Endothelial cell of umbilical vein (primary cell): ENCODE results near the gene METTL1. TPM values are rescaled to one million over a fixed set of nuclear protein-coding genes. Genes with fewer than 3 reads are reported as not detected.

ENCODE experiments used
- BruUV-seq: library from RNA; stranded (reverse); fragments of 400-500 nt; replicated peaks from 2 replicates; lab custom pipeline; 2021; lab: Mats Ljungman, UMichigan
- CTCF ChIA-PET: fragments of 300-600, 350-600 bp; sonication (Branson Sonifier 250); formaldehyde crosslinking; loops from one replicate; lab custom pipeline; 2021; ENCODE audit warnings: antibody characterized with exemption, inconsistent platforms; lab: Charles Lee
- POLR2A ChIA-PET: fragments of 300-600, 350-600 bp; sonication (Branson Sonifier 250); formaldehyde crosslinking; loops from one replicate; lab custom pipeline; 2021; ENCODE audit warnings: antibody characterized with exemption, inconsistent platforms; lab: Charles Lee
- DNase-seq: peaks from one replicate; pipeline ENCODE4 v3.0.0-alpha.2; 2011; ENCODE audit warnings: low read depth, low spot score
- FAIRE-seq: peaks from 2 replicates; lab custom pipeline; 2011; peaks lifted over from hg19 to GRCh38; lab: Jason Lieb, UNC
- H2AFZ ChIP-seq: 2 replicates; pipeline ENCODE4 v1.6.0; 2012; ENCODE audit warnings: low read depth, low read length, control low read depth, inconsistent platforms
- H3K27ac ChIP-seq: 2 replicates; pipeline ENCODE4 v1.5.1; 2011; ENCODE audit warnings: low read depth, mild to moderate bottlenecking, control low read depth, low read length, moderate library complexity; ENCODE audit not compliant: insufficient read depth
- H3K27me3 ChIP-seq, 2 experiments: 2 replicates each; pipeline versions ENCODE4 v1.6.0 to v1.6.1; 2011; ENCODE audit warnings: low read length in 2 of 2, mixed read lengths in 1 of 2; ENCODE audit not compliant: control insufficient read depth in 2 of 2, insufficient read depth in 2 of 2
- H3K36me3 ChIP-seq, 2 experiments: 2 replicates in 1 of 2; 3 replicates in 1 of 2; pipeline ENCODE4 v1.5.1; 2011; ENCODE audit warnings: low read length in 2 of 2, mild to moderate bottlenecking in 1 of 2, moderate library complexity in 1 of 2; ENCODE audit not compliant: control insufficient read depth in 2 of 2, insufficient read depth in 2 of 2; ENCODE audit errors: extremely low read depth in 1 of 2
- H3K4me1 ChIP-seq: 3 replicates; pipeline ENCODE4 v1.5.1; 2011; ENCODE audit warnings: mild to moderate bottlenecking, low read length; ENCODE audit not compliant: control insufficient read depth, insufficient read depth; ENCODE audit errors: extremely low read depth
- H3K4me2 ChIP-seq: 2 replicates; pipeline ENCODE4 v1.6.1; 2011; ENCODE audit warnings: low read length, control low read depth, mixed read lengths; ENCODE audit not compliant: insufficient read depth
- H3K4me3 ChIP-seq, 3 experiments: fragments of 200-600 bp in 1 of 3; sonication (generic), shearing (Covaris generic) in 1 of 3; replicated peaks in 1 of 3; 2 replicates each; pipeline ENCODE4 v1.5.1; 2011 to 2016; ENCODE audit warnings: control low read depth in 3 of 3, low read length in 3 of 3, mild to moderate bottlenecking in 2 of 3, inconsistent platforms in 1 of 3, low read depth in 1 of 3, moderate library complexity in 1 of 3; ENCODE audit not compliant: insufficient read depth in 1 of 3
- H3K79me2 ChIP-seq: 2 replicates; pipeline ENCODE4 v1.6.0; 2012; ENCODE audit warnings: low read length, inconsistent platforms; ENCODE audit not compliant: control insufficient read depth, insufficient read depth
- H3K9ac ChIP-seq: replicated peaks from 2 replicates; pipeline ENCODE3; 2011; ENCODE audit warnings: low read length, control low read depth; ENCODE audit not compliant: insufficient read depth; ENCODE audit errors: extremely low read depth
- H3K9me1 ChIP-seq: replicated peaks from 3 replicates; pipeline ENCODE4 v1.6.0; 2011; ENCODE audit warnings: mild to moderate bottlenecking, low read length; ENCODE audit not compliant: control insufficient read depth, insufficient read depth; ENCODE audit errors: extremely low read depth
- H3K9me3 ChIP-seq: replicated peaks from 2 replicates; pipeline ENCODE4 v1.5.1; 2012; ENCODE audit warnings: low read length, inconsistent platforms; ENCODE audit not compliant: control insufficient read depth, insufficient read depth
- H4K20me1 ChIP-seq: replicated peaks from 2 replicates; pipeline ENCODE3; 2011; ENCODE audit warnings: mild to moderate bottlenecking, low read length; ENCODE audit not compliant: control insufficient read depth, insufficient read depth; ENCODE audit errors: extremely low read depth
- CTCF ChIP-seq, 2 donors: IDR thresholded peaks; 1 replicate in 1 of 2; 2 replicates in 1 of 2; pipeline ENCODE4 v1.5.1; 2011; ENCODE audit warnings: low read length in 2 of 2, mild to moderate bottlenecking in 2 of 2, moderate library complexity in 2 of 2, control low read depth in 1 of 2, inconsistent platforms in 1 of 2, low read depth in 1 of 2; ENCODE audit not compliant: insufficient read depth in 1 of 2; ENCODE audit errors: extremely low read depth in 1 of 2
- EZH2 ChIP-seq: IDR thresholded peaks from 2 replicates; pipeline ENCODE4 v1.6.1; 2012; ENCODE audit warnings: borderline replicate concordance, low read depth, mild to moderate bottlenecking, moderate library complexity, low read length, inconsistent platforms; ENCODE audit not compliant: severe bottlenecking
- FOS ChIP-seq: IDR thresholded peaks from 2 replicates; pipeline ENCODE4 v1.6.1; 2011; ENCODE audit warnings: mild to moderate bottlenecking, low read length, moderate library complexity, borderline replicate concordance; ENCODE audit not compliant: insufficient read depth
- GATA2 ChIP-seq: IDR thresholded peaks from 2 replicates; pipeline ENCODE4 v1.7.0; 2011; ENCODE audit warnings: low read depth, mild to moderate bottlenecking, moderate library complexity, mixed read lengths, low read length; ENCODE audit not compliant: insufficient read length, insufficient read depth
- JUN ChIP-seq: IDR thresholded peaks from 2 replicates; pipeline ENCODE4 v1.6.1; 2011; ENCODE audit warnings: borderline replicate concordance, low read depth; ENCODE audit not compliant: insufficient read length, insufficient read depth
- MAX ChIP-seq: IDR thresholded peaks from 2 replicates; pipeline ENCODE4 v1.6.1; 2011; ENCODE audit not compliant: insufficient read depth, insufficient read length
- MYC ChIP-seq: IDR thresholded peaks from one replicate; pipeline ENCODE4 v1.6.1; 2011; ENCODE audit warnings: mild to moderate bottlenecking, low read depth, low read length
- POLR2A ChIP-seq: IDR thresholded peaks from 2 replicates; pipeline ENCODE4 v1.6.1; 2012; ENCODE audit warnings: low read depth, mild to moderate bottlenecking, control low read depth, low read length
- POLR2AphosphoS5 ChIP-seq: IDR thresholded peaks from 2 replicates; pipeline ENCODE4 v1.6.1; 2012; ENCODE audit warnings: low read depth, mild to moderate bottlenecking, control low read depth, low read length, moderate library complexity; ENCODE audit not compliant: insufficient read depth
- dilution Hi-C: fragments of 300-500 bp; cut with MboI; formaldehyde crosslinking; loops from one replicate; pipeline ENCODE4 v1.15.0; 2019; ENCODE audit warnings: low sequenced_read_pairs; ENCODE audit not compliant: extremely low pct_ligation_motif_present
- intact Hi-C: fragments of 100-400 bp; cut with micrococcal nuclease; formaldehyde crosslinking; loops from one replicate; pipeline ENCODE4 v1.10.0; 2022
- polyA plus RNA-seq, 4 experiments: library from polyadenylated mRNA; depleted of rRNA in 3 of 4; stranded (reverse) in 3 of 4; unstranded in 1 of 4; fragments of >200 nt; gene quantifications; 2 replicates each; pipeline versions ENCODE4 v1.2.1 to v1.2.3, GENCODE V29; 2011 to 2012; ENCODE audit warnings: missing spikeins in 1 of 4
- total RNA-seq: library from RNA; stranded (reverse); gene quantifications from 2 replicates; pipeline ENCODE4 v1.2.3, GENCODE V29; 2021

METTL1 gene
- total and polyA plus RNA-seq, 2 donors (not counting 3 experiments of a cell fraction or from before 2014, with no cell fraction given): 23.6 to 24.3 TPM

- Histone ChIP-seq H3K79me2 (peaks cover 14% of the 10 kb centered on the region), H3K4me1 (peaks cover 7% of the 10 kb centered on the region), H4K20me1 (no peaks in the 10 kb centered on the region), H3K9ac (peak within 1 kb of the TSS; percentile 59), H3K36me3 (peaks cover 8 to 10% of the 10 kb centered on the region in 2 experiments), H3K4me2 (peak within 1 kb of the TSS; percentile 70), H2AFZ (peak within 1 kb of the TSS; percentile 3), H3K9me3 (no peaks in the 10 kb centered on the region), H3K9me1 (no peaks in the 10 kb centered on the region), H3K27ac (peak within 1 kb of the TSS; percentile 1), H3K27me3 (no peaks in the 10 kb centered on the region), H3K4me3 (peak within 1 kb of the TSS; percentile 40 to 63 (median 52))
- dilution Hi-C loops: no loop called here
- TSS peak; percentile 44 for BruUV-seq
- FAIRE-seq (peak; percentile 66), DNase-seq (peak; percentile 93)
- ChIA-PET POLR2A (interaction anchor here (1.0 kb wide), 1 partner anchor 11 kb away, joined by 4 read pairs; the partner anchor contains the start of genes EEF1AKMT3 and METTL1), CTCF (interaction anchor here (0.7 to 3.2 kb wide), 20 partner anchors 8 to 200 kb away, joined by 3 to 15 read pairs (median 4); partner anchors contain the start of genes CYP27B1, EEF1AKMT3 and METTL1)
- peak; percentile 20 for TF ChIP-seq GATA2
- peak; percentile 51 for TF ChIP-seq MYC
- peak; percentile 95 for TF ChIP-seq POLR2AphosphoS5
- peak; percentile 91 for TF ChIP-seq CTCF (IDR thresholded peaks at IDR 0.05; ENCODE audit: extremely low read depth in 1 of 2, insufficient read depth in 1 of 2, low read depth in 1 of 2, low read length in 2 of 2)
- TF ChIP-seq POLR2A: peak; percentile 82
- no peak for TF ChIP-seq EZH2
- no peak for TF ChIP-seq MAX
- no peak for TF ChIP-seq FOS
- TF ChIP-seq JUN: no peak
- intact Hi-C loops: loop anchor here (1.0 to 2.0 kb wide), 4 partner anchors 11 to 122 kb away; partner anchors contain the start of genes EEF1AKMT3 and METTL1
These were observed 10.9 kb upstream of the METTL1 start, which contains the start of gene TSFM for GRCh38 chr12:57782608-57783465. TSS of gene TSFM (plus strand) at chr12:57782787. CDS start at chr12:57782802, 15 bp downstream.
